GM21717 (cell line): ENCODE results near the gene EWSR1.

Experiments used
- ATAC-seq: cut with Tn5 transposase; IDR thresholded peaks from one replicate; pipeline ENCODE4 v1.9.1; 2021; ENCODE audit warnings: mild to moderate bottlenecking, moderate library complexity; ENCODE audit not compliant: unreplicated experiment

EWSR1 gene

DNA sequence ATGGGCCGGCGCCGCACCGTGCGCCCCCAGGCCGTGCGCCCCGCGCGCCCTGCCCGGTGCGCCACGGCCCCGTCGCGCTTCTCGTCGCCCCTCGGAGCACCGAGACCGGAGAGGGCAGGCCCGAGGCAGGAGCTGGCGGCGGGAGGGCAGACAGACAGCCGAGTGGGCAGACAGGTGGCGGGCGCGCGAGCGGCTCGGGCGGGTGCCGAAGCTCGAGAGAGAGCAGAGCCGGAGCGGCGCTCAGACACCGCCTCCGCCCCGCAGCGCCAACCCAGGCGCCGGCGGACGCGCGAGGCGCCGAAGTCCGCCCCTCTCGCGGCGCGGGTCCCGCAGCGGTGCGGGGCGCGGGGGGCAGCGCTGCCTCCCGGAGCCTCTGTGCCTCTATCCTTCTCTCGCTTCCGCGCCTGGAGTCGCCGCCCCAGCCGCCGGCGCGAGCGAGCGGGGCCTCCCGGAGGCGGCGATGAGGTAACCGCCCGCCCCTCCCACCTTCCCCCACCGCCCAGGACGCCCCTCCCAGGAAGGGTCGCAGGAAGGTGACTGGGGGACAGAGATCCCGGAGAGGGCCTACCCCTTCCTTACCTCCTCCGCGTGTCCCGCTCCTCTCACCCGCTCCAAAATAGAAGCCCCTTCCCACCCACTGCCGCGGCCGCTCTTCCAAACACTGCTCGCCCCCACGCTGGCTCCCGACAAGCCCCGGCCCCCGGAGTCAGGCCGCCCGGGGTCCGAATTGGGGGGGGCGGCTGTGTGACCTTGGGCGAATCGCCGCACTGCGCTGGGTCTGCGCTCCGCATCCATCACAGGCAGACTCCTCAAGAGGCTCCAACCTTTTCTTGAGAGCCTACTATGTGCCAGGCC lies 47.4 kb downstream of the EWSR1 start, which contains the start of gene RASL10A:
TSS of gene RASL10A (minus strand) at position 412 of the 855 bp plus-strand sequence. CDS start 451 bp downstream, outside the sequence.
- ATAC-seq = no peak

DNA sequence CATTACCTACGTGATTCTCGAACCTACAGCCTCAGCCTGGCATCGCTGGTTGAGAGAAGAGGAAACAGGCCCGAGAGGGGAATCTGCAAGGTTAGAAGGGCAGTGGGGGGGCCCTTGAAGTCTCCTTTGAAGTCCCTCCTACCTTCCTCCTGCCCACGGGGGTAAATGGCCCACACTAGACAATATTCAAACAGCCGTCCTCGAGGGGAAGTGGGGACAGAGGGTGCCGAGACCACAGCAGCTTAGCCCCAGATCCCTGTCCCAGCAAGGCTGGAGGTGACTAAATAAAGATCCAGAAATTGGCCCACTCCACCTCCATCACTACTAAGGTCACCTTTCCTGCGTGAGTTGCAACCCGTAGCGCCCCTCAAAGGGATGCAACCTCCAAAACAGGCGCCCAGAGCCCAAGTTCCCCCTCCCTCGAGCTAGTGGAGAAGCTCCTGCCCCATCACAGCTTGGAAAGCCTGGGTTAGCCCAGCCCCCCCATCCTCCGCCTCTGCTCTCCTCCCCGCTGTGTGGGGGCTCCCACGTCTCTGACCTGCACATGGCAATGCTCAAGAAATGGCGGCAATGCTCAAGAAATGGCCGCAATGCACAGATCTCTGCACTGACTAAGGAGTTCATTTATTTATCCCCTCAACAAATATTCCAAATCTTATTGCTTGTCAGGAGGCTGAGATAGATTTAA lies 48.2 kb downstream of the EWSR1 start:
- ATAC-seq = no peak

DNA sequence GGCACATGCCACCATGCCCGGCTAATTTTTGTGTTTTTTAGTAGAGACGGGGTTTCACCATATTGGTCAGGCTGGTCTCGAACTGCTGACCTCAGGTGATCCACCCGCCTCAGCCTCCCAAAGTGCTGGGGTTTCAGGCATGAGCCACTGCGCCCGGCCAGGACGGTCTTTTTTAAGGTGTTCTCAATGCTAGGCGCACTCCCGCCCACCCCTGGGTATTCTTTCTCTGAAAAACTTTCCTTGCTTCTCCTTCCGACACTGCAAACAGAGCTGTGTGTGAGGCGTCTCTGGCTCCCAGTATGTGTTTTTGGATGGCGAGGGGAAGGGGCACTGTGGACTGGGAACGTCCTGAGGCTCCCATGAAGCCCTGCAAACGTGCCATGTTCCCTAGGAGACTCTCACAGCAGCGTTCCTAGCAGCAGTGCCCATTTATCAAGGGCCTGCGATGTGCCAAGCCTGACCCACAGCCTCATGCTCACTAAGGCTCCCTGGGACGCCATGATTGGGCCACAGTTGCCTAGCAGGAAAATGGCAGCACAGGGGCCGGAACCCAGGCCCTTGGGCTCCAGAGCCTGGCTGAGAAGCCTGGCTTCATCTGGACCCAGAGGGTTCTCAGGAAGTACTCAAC lies 49.9 kb downstream of the EWSR1 start:
- ATAC-seq = no peak

GRCh38 chr22:29319072-29319471 lies 51.0 kb downstream of the EWSR1 start:
- ATAC-seq = no peak

- ATAC-seq = no peak
Observed at GRCh38 chr22:29320546-29320945, 52.5 kb downstream of the EWSR1 start.

- no peak for ATAC-seq
Observed at GRCh38 chr22:29323641-29324040, 55.6 kb downstream of the EWSR1 start.

DNA sequence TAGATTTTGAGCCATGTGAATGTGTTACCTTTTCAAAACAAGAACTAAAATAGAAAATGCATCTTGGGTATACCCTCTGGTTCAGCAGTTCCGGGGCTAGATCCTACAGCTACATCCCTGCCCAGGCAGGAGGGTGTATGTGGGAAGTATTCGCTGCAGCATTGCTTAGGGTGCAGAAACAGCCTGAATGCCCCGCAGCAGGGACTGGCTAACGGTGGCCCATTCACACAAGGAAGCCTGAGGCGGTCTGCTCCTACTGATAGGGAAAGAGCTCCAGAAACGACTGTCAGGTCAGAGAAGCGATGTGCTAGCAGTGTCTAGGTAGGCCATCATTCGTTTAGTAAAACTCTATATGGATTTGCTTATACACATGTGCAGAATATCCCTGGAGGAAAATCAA lies 57.3 kb downstream of the EWSR1 start:
- ATAC-seq = no peak

DNA sequence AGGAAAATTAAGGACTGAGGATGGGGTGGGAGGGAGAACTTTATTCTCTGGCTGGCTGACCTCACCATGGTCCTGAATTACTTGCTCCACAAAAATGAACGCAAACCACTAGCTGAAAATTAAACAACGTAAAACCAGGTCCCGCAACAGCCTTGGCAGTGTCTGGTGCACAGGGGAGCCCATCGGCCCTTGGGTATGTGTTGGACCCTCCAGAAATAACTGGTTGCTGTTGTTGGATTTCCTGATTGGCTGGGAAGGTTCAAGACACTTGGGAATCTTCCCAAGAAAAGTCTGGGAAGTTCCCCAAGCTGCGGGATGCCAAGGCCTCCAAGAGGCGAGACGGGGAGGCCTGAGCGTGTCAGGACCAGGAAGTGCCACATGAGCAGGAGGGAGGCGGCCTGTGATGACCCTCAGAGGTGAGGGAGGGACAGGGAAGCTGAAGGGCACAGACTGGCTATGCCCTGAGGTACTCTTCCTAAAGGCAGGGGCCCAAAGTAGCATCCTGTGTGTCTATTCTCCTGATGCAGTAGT lies 57.8 kb downstream of the EWSR1 start:
- no peak for ATAC-seq

- no peak for ATAC-seq
Observed at GRCh38 chr22:29326481-29326880, 58.4 kb downstream of the EWSR1 start.

- ATAC-seq = no peak
Observed at GRCh38 chr22:29327089-29327764, 59.2 kb downstream of the EWSR1 start.

GRCh38 chr22:29328055-29328454 lies 60.0 kb downstream of the EWSR1 start:
- no peak for ATAC-seq

- ATAC-seq = no peak
Observed at GRCh38 chr22:29328566-29329500, 60.8 kb downstream of the EWSR1 start.

GRCh38 chr22:29329581-29329980 lies 61.5 kb downstream of the EWSR1 start:
- no peak for ATAC-seq

- no peak for ATAC-seq
Observed at GRCh38 chr22:29330291-29330690, 62.2 kb downstream of the EWSR1 start.

DNA sequence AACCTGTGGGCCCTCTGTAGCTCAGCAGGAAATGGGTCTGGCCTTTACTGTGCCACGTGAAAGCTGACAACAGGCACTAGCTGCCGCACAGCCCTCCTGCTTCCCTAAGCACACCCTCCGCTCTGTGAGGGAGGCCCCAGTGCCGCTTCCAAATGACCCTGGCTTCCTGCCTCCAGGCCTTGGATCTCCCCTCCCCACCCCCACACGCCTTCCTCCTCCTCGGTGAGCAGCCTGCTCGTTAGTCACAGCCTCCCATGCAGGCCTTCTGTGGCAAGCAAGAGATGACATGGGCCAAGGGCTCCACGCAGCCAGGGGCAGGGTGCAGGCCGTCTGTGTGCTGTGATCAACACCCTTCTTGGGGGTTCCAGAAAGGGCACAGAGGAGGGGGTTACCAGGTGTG lies 62.7 kb downstream of the EWSR1 start:
- no peak for ATAC-seq

GRCh38 chr22:29331213-29331612 lies 63.1 kb downstream of the EWSR1 start:
- no peak for ATAC-seq

GRCh38 chr22:29331658-29332300 lies 63.7 kb downstream of the EWSR1 start:
- ATAC-seq = no peak

DNA sequence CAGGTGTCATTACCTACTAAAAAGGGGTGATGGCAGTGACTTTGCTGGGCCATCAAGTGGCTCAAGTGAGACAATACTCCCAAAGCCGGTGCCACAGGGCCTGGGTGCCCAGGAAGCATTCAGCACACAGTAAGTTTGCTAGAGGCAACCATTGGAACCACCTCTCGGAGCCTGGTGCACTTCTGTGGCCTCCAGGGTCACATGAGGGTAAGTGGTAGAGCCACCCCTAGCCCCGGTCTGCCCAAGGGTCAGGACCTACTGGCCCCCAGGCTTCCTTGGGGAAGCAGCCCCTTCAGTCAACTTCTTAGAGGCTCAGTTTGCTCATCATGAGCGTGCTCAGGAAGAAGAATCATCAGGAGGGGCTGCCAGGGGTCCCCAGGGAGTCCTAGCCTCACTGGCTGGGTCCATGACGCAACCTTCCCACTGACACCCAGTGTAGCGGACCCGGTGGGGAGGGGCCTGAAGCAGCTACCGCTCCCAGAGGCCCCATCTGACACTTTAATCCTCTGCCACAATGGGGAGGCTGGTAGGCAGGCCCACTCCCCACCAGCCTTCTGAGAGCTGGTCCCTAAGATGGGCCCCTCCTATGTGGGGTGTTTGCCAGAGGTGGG lies 64.9 kb downstream of the EWSR1 start:
- no peak for ATAC-seq

GRCh38 chr22:29334148-29334547 lies 66.1 kb downstream of the EWSR1 start:
- no peak for ATAC-seq
